Measurements from ENCODE around the gene USP3. TPM values are rescaled to one million over a fixed set of nuclear protein-coding genes. Genes with fewer than 3 reads are reported as not detected.

The USP3 gene
- total and polyA plus RNA-seq, 10 donors: 29.5 to 136 (median 95.0) TPM

DNA sequence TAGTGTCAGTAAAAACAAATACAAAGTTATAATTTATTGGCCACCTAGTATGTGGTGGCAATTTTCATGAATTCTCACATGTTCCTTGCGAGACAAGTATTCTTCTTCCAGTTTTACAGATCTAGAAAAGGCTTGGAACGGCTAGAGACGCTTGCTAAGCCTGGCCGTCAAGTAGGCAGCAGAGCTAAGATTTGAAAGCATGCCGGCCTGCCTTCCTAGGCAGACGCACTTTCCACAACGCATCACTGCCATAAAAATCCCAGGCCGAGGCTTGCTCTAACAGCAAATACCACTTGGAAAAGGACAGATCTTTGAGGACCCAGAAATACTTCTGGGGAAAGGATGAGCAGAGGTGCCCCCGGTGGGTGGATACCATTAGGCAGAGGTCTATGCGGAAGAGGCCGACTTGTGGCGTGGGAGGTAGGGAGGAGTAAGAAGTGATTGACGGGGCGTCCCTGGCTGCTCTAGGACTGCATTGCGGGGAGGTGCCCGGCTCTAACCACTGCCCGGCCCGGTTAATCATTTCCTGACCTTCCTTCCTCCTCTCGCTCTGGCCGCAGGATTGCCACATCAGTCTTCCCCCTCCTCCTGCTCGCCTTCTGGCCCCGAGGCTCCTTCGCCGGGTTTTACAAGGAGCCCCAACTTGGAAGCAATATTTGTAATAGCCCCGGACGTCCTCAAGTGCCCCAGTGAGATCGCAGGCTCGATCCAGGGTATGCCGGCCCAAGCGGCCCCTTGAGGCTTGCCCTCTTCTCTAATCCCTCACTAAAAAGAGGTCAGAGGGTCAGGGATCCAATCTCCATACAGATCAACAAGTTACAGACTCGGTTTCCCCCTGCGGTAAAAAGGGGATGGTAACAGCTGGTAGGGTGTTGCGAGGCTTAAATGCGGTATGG lies 1.3 kb upstream of the USP3 start:
- DNase-seq: peak; percentile 97
- Histone ChIP-seq H3K9me3 (no peaks in the 10 kb centered on the region), H3K27ac (peak overlapping the region; percentile 97 to 100 (median 100)), H3K4me3 (peak overlapping the region; percentile 39 to 88 (median 76)), H3K27me3 (replicated peaks in 1 of 7) (no peaks in the 10 kb centered on the region), H3K36me3 (no peaks in the 10 kb centered on the region), H3K4me1 (peaks cover 54 to 88% (median 83%) of the 10 kb centered on the region in 6 donors)
- WGBS, 5 donors: 9 to 14% (median 10%) methylated on average over 31 to 34 of the region's 34 CpGs
- intact Hi-C loops (cut with DNase I; ENCODE audit: low total_unique reads): no loop called here
- TF ChIP-seq POLR2AphosphoS5 (IDR thresholded peaks at IDR 0.05) (peak; percentile 85 to 89 (median 87)), POLR2A (IDR thresholded peaks at IDR 0.05) (peak in 2 of 3 donors; percentile 59 to 67)
- TF ChIP-seq, protein P1, sequence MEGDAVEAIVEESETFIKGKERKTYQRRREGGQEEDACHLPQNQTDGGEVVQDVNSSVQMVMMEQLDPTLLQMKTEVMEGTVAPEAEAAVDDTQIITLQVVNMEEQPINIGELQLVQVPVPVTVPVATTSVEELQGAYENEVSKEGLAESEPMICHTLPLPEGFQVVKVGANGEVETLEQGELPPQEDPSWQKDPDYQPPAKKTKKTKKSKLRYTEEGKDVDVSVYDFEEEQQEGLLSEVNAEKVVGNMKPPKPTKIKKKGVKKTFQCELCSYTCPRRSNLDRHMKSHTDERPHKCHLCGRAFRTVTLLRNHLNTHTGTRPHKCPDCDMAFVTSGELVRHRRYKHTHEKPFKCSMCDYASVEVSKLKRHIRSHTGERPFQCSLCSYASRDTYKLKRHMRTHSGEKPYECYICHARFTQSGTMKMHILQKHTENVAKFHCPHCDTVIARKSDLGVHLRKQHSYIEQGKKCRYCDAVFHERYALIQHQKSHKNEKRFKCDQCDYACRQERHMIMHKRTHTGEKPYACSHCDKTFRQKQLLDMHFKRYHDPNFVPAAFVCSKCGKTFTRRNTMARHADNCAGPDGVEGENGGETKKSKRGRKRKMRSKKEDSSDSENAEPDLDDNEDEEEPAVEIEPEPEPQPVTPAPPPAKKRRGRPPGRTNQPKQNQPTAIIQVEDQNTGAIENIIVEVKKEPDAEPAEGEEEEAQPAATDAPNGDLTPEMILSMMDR (IDR thresholded peaks at IDR 0.05 in 8 of 11, conservative IDR thresholded peaks at IDR 0.05 in 3 of 11): peak in 5 of 11 experiments; percentile 14 to 42 (median 32)

DNA sequence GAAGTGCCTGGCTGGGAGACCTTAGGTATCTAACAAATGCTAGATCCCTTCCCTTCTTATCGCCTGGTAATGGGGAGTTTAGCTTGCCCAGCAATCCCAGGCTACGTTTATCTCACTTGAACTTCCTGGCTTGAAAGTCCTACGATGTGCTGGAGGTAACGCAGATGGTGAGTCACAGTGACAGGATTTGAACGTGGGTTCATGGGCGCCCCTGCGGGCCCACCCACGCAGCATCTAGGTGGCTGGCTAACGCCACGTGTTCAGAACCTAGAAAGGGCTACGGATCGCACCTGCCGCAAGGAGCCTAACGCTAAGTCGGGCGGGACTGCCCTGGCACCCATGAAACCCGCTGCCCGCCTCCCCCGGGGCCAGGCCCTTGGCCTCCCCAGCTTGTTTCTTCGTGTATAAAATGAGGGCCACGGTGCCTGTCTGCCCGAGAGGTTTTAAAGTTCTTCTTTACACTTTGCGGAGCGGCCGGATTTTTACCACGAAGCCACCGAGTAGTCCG lies 600 bp upstream of the USP3 start:
- Histone ChIP-seq H3K27me3 (replicated peaks in 1 of 7) (no peaks in the 10 kb centered on the region), H3K9me3 (no peaks in the 10 kb centered on the region), H3K4me1 (peaks cover 58 to 88% (median 84%) of the 10 kb centered on the region in 6 donors), H3K36me3 (no peaks in the 10 kb centered on the region), H3K27ac (peak overlapping the region; percentile 97 to 100 (median 100)), H3K4me3 (peak overlapping the region; percentile 39 to 88 (median 76))
- TF ChIP-seq, protein P1 (IDR thresholded peaks at IDR 0.05 in 8 of 11, conservative IDR thresholded peaks at IDR 0.05 in 3 of 11): no peak
- TF ChIP-seq POLR2A (IDR thresholded peaks at IDR 0.05) (no peak), POLR2AphosphoS5 (IDR thresholded peaks at IDR 0.05) (no peak)
- peak; percentile 94 for DNase-seq
- intact Hi-C loops (cut with DNase I; ENCODE audit: low total_unique reads): no loop called here
- 0 to 2% (median 0%) methylated on average over 5 to 28 of the region's 28 CpGs for WGBS, 5 donors

DNA sequence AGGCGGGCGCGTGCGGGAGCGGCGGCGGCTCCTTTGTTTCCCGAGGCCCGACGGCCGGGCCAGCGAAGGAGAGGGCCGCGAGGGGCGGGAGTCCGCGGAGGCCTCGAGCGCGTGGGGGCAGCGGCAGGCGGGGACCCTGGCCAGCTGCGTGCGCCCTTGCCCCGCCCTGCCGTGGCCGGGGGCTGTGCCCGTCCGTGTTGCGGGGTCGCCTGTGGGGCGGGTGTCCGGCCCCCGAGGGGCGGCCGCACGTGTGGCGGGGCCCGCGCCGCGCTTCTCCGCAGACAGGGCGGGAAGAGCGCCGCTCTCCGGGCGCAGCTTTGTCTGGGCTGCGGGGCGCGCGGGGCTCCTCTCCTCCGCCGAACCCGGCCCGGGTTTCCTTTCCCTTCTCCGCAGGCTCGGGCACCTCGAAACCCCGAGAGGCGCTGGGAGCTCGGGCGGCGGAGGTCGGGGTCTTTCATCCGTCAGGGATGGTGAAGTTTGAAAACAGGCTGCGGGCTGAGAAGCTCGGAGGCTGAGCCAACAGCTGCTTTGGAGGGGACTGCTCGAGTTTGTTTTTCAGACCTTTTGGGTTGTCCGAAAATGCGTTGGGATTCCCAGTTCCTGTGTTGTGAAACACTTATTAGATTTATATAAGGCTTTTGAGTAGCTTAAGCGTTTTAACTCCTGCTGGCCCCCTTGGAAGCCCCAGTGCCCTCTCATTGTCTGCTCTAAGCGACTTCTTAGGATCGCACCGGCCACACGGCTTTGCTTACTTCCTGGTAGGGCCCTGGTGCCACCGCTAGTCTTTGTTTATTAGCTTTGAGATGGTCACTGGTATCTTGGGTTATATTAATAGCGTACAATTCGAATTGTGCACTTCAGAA lies 817 bp downstream of the USP3 start:
- WGBS, 5 donors: 0 to 3% (median 0%) methylated on average over 13 to 79 of the region's 79 CpGs
- Histone ChIP-seq H3K36me3 (no peaks in the 10 kb centered on the region), H3K4me3 (peak overlapping the region; percentile 68 to 88 (median 80)), H3K27ac (peak overlapping the region; percentile 97 to 100 (median 100)), H3K27me3 (replicated peaks in 1 of 7) (no peaks in the 10 kb centered on the region), H3K9me3 (no peaks in the 10 kb centered on the region), H3K4me1 (peaks cover 67 to 88% (median 84%) of the 10 kb centered on the region in 6 donors)
- DNase-seq: peak; percentile 93
- TF ChIP-seq POLR2A (IDR thresholded peaks at IDR 0.05) (no peak), POLR2AphosphoS5 (IDR thresholded peaks at IDR 0.05) (peak; percentile 41 to 66 (median 53))
- TF ChIP-seq, protein P1 (IDR thresholded peaks at IDR 0.05 in 8 of 11, conservative IDR thresholded peaks at IDR 0.05 in 3 of 11): peak in 10 of 11 experiments; percentile 35 to 73 (median 52)
- intact Hi-C loops (cut with DNase I; ENCODE audit: low total_unique reads): no loop called here
